Adrenal gland (tissue), 12 donors: ENCODE results near the gene PDE4C. TPM values are rescaled to one million over a fixed set of nuclear protein-coding genes. Genes with fewer than 3 reads are reported as not detected.

Experiments used
- DNase-seq, 7 donors: peaks; one replicate each; pipeline ENCODE4 v3.0.0-alpha.2; 2019 to 2020
- H3K27ac ChIP-seq, 5 donors: fragments of 200-600 bp; sonication (generic) in 4 of 5; 1 replicate in 3 of 5; 2 replicates in 2 of 5; pipeline versions ENCODE4 v1.5.1 to v1.8.0; 2016 to 2020; ENCODE audit warnings: mild to moderate bottlenecking in 1 of 5
- H3K27me3 ChIP-seq: fragments of 200-600 bp; 2 replicates; pipeline ENCODE4 v1.8.0; 2021
- H3K36me3 ChIP-seq, 2 donors: fragments of 200-600 bp; replicated peaks in 1 of 2; 1 replicate in 1 of 2; 2 replicates in 1 of 2; pipeline versions ENCODE4 v1.5.1 to v1.8.0; 2018 to 2022
- H3K4me1 ChIP-seq, 2 donors: fragments of 200-600 bp; replicated peaks in 1 of 2; 1 replicate in 1 of 2; 2 replicates in 1 of 2; pipeline versions ENCODE4 v1.5.1 to v1.8.0; 2018 to 2021
- H3K4me3 ChIP-seq, 4 donors: fragments of 200-600 bp; sonication (generic) in 3 of 4; one replicate each; pipeline ENCODE4 v1.5.1; 2016 to 2018
- H3K9me3 ChIP-seq, 3 donors: fragments of 200-600 bp; sonication (generic) in 1 of 3; replicated peaks in 1 of 3; 1 replicate in 2 of 3; 2 replicates in 1 of 3; pipeline versions ENCODE4 v1.5.1 to v1.8.0; 2016 to 2021
- CTCF ChIP-seq, 6 experiments: fragments of 450-650 bp in 4 of 6; fragments of 200-600 bp in 2 of 6; sonication (generic) in 1 of 6; IDR thresholded peaks; 1 replicate in 5 of 6; 2 replicates in 1 of 6; pipeline versions ENCODE4 v1.5.1 to v1.8.0; 2016 to 2021; ENCODE audit warnings: antibody characterized with exemption in 6 of 6, mild to moderate bottlenecking in 2 of 6, moderate library complexity in 1 of 6
- POLR2A ChIP-seq, 2 donors: fragments of 450-650 bp; IDR thresholded peaks; one replicate each; pipeline ENCODE4 v1.6.1; 2017; ENCODE audit warnings: antibody characterized with exemption in 2 of 2, mild to moderate bottlenecking in 2 of 2, moderate library complexity in 1 of 2
- WGBS, 4 donors: extraction: QIAGEN DNeasy Blood & Tissue Kit in 2 of 4; methylation state at CpG; one replicate each; pipeline versions ENCODE4 v1.1.5 to v1.1.7; 2013 to 2017; 5-methylcytosine and 5-hydroxymethylcytosine counted together
- intact Hi-C, 2 donors: fragments of 100-400 bp; cut with DNase I; formaldehyde crosslinking; loops; one replicate each; pipeline versions ENCODE4 v1.14.1 to v1.15.0; 2022 to 2023
- polyA plus RNA-seq, 3 donors: library from polyadenylated mRNA; stranded (reverse); fragments of 200-250 nt in 2 of 3; fragments of 350-450 nt in 1 of 3; fragmentation: Illumina TruSeq in 1 of 3; extraction: RNeasy Lipid Tissue Mini Kit (QIAGEN cat#74804) in 1 of 3; gene quantifications; one replicate each; pipeline ENCODE4 v1.2.3, GENCODE V29; 2013 to 2014
- total RNA-seq, 9 donors: library from RNA; depleted of rRNA in 4 of 9; stranded (reverse); fragments of >200 nt in 4 of 9; fragments of 120-200 nt in 1 of 9; fragmentation: NEBNext Ultra II Directional in 1 of 9; extraction: Animal tissue kit (Norgen Biotek cat#: 25700) in 1 of 9; gene quantifications; one replicate each; pipeline versions ENCODE4 v1.1.0 to v1.2.4, GENCODE V29; 2013 to 2023
- donor health status: healthy with polysubstance abuse.
- donor health status: Bipolar disorder and iron deficiency.
- donor health status: DM: yes; HTN: yes; CAD: no.
- donor health status: DM: no; HTN: no; CAD: no.
- donor health status: DM: no; HTN: no; CAD: no.
- donor health status: DM: yes; HTN: yes; CAD: no.

PDE4C gene
- total and polyA plus RNA-seq, 12 donors, result 0.11 to 2.4 (median 0.61) TPM; not detected in 1

- peak; percentile 43 to 77 (median 50) for DNase-seq
- intact Hi-C loops, result no loop called here
These were observed 17.9 kb downstream of the PDE4C start for GRCh38 chr19:18208098-18208951.

DNA sequence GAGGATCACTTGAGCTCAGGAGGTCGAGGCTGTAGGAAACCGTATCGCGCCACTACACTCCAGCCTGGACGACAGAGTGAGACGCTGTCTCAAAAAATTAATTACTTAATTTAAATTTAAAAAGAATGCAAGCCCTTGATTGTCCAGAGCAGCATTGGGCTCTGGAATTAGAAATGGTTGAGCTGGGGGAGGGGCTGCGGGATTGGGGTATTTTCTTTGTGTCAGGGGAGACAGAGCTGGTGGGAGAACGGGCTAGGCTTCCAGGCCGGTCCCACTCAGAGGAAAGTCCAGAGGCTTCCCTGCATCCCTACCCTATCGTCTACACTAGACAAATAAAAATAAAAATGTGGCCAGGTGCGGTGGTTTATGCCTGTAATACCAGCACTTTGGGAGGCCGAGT lies 20.2 kb downstream of the PDE4C start:
- intact Hi-C loops, result no loop called here
- H3K27me3 ChIP-seq, result no peaks in the 10 kb centered on the region
- H3K27ac ChIP-seq, result peak overlapping the region in 2 of 5 donors; percentile 94 to 96
- no peaks in the 10 kb centered on the region for H3K9me3 ChIP-seq
- TF ChIP-seq POLR2A (IDR thresholded peaks at IDR 0.05) (no peak), CTCF (IDR thresholded peaks at IDR 0.05) (no peak)
- H3K36me3 ChIP-seq, result no peaks in the 10 kb centered on the region
- no peak overlapping the region for H3K4me3 ChIP-seq
- DNase-seq, result no peak
- peaks cover 19 to 23% of the 10 kb centered on the region in 2 donors for H3K4me1 ChIP-seq
- 83 to 87% (median 86%) methylated on average over 12 of the region's 12 CpGs for WGBS, 4 donors

More at GRCh38 chr19:18208098-18208951, 17.9 kb downstream of the PDE4C start:
- H3K27ac ChIP-seq, result peak overlapping the region in 2 of 5 donors; percentile 59 to 62
- H3K9me3 ChIP-seq, result no peaks in the 10 kb centered on the region
- TF ChIP-seq CTCF (IDR thresholded peaks at IDR 0.05) (peak; percentile 13 to 64 (median 39)), POLR2A (IDR thresholded peaks at IDR 0.05) (no peak)
- H3K4me1 ChIP-seq, result peaks cover 12 to 13% of the 10 kb centered on the region in 2 donors
- no peak overlapping the region for H3K4me3 ChIP-seq
- 14 to 24% (median 17%) methylated on average over 20 to 32 of the region's 32 CpGs for WGBS, 4 donors
- H3K27me3 ChIP-seq, result no peaks in the 10 kb centered on the region
- no peaks in the 10 kb centered on the region for H3K36me3 ChIP-seq

DNA sequence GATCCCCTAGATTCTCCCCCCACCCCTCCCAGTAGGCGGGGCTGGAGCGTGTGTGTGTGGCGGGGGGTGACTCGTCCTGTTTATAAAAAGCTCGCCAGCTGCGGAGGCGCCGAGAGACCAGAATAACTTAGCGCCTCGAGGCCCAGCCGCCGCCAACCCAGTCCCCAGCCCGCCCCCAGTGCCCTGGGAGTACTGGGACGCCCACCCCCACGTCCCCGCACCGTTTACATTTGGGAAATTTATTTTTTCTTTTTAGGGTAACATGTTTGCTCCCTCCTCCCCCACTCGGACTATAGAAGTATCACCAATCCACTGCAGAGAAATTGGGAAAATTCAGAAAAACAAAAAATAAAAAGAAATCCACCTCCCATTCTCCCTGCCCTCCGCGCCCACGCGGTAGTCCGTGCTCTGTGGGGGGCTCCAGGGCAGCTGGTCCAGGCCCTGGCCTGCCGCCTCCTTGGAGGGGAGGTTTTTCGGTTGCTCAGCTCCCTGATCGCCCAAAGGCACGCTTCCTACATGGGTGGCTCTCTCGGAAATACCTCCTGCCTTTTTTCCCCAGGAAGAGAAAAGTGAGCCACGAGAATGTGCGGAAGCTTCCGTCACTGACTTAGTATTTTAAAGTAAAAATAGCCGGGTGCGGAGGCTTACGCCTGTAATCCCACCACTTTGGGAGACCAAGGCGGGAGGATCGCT lies 20.9 kb downstream of the PDE4C start:
- no peaks in the 10 kb centered on the region for H3K36me3 ChIP-seq
- peak overlapping the region in 3 of 4 donors; percentile 15 to 72 (median 37) for H3K4me3 ChIP-seq
- H3K9me3 ChIP-seq, result no peaks in the 10 kb centered on the region
- intact Hi-C loops, result no loop called here
- no peaks in the 10 kb centered on the region for H3K27me3 ChIP-seq
- peak overlapping the region; percentile 67 to 96 (median 92) for H3K27ac ChIP-seq
- 28 to 35% (median 31%) methylated on average over 30 to 36 of the region's 36 CpGs for WGBS, 4 donors
- DNase-seq, result peak; percentile 76 to 87 (median 80)
- H3K4me1 ChIP-seq, result peaks cover 19 to 23% of the 10 kb centered on the region in 2 donors
- TF ChIP-seq CTCF (IDR thresholded peaks at IDR 0.05) (no peak), POLR2A (IDR thresholded peaks at IDR 0.05) (no peak)
